ENCODE results near the gene VGLL4.
"Not testable (repeated sequence)": the region's sequence is repeated elsewhere in the genome, so short reads cannot be mapped to it uniquely, and the experiment has no call there.

VGLL4 gene

DNA sequence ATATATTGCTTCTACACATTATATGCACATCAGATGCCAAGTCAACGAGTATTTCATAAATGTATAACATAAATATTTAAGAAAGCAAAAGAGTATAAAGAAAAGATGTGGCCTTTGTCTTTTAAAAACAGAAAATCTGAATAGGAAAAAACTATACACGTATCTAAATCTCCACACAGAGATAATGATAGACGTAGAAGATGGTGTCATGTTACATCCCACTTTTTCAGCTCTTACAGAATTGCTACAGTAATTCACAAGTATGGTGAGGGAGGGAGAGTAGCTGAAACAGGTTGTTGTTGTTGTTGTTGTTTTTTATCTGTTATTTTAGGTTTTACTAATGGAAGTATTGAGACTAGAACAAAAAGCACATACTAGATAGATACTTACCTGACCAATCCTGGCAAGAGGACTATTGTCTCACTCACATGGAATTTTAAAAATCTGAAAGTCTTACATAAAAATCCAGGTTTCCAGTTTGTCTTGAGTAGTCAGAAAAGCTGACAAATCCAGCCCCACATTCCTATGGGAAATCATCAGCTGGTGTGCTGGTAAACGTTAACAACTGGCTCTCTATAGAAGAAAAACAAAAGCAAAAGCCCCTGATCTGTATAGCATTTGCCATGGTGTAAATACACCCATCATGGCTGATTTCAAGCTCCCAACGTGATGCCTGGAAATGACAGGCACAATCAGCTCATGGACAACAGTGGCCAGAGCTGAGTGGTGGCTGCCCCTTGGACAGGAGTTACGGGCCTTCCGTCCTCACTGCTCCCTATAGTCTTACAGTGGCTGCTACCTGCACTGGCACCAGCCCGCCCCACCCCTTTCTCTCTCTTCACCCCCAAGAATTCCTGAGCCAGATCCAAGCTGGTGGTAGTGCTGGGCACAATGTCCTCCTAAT, 47.4 kb upstream of the VGLL4 start:
- TF ChIP-seq, protein P1, sequence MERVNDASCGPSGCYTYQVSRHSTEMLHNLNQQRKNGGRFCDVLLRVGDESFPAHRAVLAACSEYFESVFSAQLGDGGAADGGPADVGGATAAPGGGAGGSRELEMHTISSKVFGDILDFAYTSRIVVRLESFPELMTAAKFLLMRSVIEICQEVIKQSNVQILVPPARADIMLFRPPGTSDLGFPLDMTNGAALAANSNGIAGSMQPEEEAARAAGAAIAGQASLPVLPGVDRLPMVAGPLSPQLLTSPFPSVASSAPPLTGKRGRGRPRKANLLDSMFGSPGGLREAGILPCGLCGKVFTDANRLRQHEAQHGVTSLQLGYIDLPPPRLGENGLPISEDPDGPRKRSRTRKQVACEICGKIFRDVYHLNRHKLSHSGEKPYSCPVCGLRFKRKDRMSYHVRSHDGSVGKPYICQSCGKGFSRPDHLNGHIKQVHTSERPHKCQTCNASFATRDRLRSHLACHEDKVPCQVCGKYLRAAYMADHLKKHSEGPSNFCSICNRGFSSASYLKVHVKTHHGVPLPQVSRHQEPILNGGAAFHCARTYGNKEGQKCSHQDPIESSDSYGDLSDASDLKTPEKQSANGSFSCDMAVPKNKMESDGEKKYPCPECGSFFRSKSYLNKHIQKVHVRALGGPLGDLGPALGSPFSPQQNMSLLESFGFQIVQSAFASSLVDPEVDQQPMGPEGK (CRISPR knock-in tag; IDR thresholded peaks at IDR 0.05; ENCODE audit: borderline replicate concordance): no peak
- 0 out of 2 replicates have a peak, but pooled peaks have one; percentile 11 for TF ChIP-seq ISL1 (CRISPR knock-in tag; IDR thresholded peaks at IDR 0.05)
- TF ChIP-seq, protein P2, sequence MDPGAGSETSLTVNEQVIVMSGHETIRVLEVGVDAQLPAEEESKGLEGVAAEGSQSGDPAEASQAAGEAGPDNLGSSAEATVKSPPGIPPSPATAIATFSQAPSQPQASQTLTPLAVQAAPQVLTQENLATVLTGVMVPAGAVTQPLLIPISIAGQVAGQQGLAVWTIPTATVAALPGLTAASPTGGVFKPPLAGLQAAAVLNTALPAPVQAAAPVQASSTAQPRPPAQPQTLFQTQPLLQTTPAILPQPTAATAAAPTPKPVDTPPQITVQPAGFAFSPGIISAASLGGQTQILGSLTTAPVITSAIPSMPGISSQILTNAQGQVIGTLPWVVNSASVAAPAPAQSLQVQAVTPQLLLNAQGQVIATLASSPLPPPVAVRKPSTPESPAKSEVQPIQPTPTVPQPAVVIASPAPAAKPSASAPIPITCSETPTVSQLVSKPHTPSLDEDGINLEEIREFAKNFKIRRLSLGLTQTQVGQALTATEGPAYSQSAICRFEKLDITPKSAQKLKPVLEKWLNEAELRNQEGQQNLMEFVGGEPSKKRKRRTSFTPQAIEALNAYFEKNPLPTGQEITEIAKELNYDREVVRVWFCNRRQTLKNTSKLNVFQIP (CRISPR knock-in tag; IDR thresholded peaks at IDR 0.05; ENCODE audit: borderline replicate concordance, low read depth): no peak
- TF ChIP-seq ESRRG (CRISPR knock-in tag; IDR thresholded peaks at IDR 0.05): no peak
- ATAC-seq: peak; percentile 71

DNA sequence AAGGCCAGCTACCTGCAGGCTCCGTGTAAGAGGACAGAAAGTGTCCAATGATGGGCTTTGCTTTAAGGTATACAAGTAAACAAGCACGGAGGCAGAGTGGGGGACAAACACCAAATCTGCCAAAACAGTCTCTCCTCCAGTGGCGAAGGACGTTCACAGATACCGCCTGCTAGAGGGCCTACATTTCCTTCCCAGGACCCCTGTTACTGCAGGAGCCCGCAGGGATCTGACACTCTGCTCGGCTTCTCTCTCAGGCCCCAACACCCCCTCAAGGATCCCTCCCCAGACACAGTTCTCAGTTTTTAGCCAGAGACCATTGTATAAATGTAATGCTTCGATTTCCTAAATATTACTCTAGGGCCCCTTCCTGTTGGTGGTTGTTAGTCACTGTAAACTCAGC, 46.0 kb upstream of the VGLL4 start:
- TF ChIP-seq, protein P2 (CRISPR knock-in tag; IDR thresholded peaks at IDR 0.05; ENCODE audit: borderline replicate concordance, low read depth): no peak
- TF ChIP-seq, protein P3, sequence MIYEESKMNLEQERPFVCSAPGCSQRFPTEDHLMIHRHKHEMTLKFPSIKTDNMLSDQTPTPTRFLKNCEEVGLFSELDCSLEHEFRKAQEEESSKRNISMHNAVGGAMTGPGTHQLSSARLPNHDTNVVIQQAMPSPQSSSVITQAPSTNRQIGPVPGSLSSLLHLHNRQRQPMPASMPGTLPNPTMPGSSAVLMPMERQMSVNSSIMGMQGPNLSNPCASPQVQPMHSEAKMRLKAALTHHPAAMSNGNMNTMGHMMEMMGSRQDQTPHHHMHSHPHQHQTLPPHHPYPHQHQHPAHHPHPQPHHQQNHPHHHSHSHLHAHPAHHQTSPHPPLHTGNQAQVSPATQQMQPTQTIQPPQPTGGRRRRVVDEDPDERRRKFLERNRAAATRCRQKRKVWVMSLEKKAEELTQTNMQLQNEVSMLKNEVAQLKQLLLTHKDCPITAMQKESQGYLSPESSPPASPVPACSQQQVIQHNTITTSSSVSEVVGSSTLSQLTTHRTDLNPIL (CRISPR knock-in tag; IDR thresholded peaks at IDR 0.05; ENCODE audit: low read depth): no peak
- TF ChIP-seq ZC3H10 (CRISPR knock-in tag; IDR thresholded peaks at IDR 0.05): no peak
- no peak for TF ChIP-seq SNAI2 (CRISPR knock-in tag; IDR thresholded peaks at IDR 0.05)
- ATAC-seq: no peak

DNA sequence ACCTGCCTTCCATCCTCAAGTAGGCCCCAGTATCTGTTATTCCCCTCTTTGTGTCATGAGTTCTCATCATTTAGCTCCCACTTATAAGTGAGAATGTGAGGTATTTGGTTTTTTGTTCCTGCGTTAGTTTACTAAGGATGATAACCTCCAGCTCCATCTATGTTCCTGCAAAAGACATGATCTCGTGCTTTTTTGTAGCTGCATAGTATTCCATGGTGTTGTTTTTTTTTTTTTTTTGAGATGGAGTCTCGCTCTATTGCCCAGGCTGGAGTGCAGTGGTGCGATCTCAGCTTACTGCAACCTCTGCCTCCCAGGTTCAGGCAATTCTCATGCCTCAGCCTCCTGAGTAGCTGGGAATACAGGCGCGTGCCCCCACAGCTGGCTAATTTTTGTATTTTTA, 41.3 kb upstream of the VGLL4 start:
- ATAC-seq: not testable (repeated sequence)

DNA sequence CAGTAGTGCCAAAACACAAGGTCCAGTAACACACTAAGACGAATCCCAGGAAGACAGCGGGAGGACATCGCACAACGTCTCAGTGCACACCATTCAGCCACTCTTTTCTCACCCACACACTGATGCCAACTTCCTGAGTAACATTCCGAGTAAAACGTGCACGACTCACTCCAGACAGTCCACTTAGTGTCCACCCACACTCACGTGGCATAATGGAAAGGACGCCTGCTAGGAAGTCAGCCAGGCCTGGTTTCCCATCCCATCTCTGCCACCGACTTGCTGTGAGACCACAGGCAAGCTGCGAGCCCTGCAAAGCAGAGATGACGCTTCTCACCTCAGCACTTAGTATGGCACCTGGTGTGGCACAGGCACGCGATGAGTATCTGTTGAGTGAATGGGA, 36.8 kb upstream of the VGLL4 start:
- no peak for ATAC-seq
- TF ChIP-seq, protein P3 (CRISPR knock-in tag; IDR thresholded peaks at IDR 0.05; ENCODE audit: low read depth): no peak
- TF ChIP-seq, protein P4, sequence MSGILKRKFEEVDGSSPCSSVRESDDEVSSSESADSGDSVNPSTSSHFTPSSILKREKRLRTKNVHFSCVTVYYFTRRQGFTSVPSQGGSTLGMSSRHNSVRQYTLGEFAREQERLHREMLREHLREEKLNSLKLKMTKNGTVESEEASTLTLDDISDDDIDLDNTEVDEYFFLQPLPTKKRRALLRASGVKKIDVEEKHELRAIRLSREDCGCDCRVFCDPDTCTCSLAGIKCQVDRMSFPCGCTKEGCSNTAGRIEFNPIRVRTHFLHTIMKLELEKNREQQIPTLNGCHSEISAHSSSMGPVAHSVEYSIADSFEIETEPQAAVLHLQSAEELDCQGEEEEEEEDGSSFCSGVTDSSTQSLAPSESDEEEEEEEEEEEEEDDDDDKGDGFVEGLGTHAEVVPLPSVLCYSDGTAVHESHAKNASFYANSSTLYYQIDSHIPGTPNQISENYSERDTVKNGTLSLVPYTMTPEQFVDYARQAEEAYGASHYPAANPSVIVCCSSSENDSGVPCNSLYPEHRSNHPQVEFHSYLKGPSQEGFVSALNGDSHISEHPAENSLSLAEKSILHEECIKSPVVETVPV (CRISPR knock-in tag; IDR thresholded peaks at IDR 0.05): no peak
- TF ChIP-seq SNAI2 (CRISPR knock-in tag; IDR thresholded peaks at IDR 0.05): no peak
- TF ChIP-seq, protein P1 (CRISPR knock-in tag; IDR thresholded peaks at IDR 0.05; ENCODE audit: borderline replicate concordance): no peak
- no peak for TF ChIP-seq TCF4 (CRISPR knock-in tag; IDR thresholded peaks at IDR 0.05; ENCODE audit: borderline replicate concordance)
- no peak for TF ChIP-seq PPARA (CRISPR knock-in tag; IDR thresholded peaks at IDR 0.05; ENCODE audit: borderline replicate concordance)
- no peak for TF ChIP-seq ISL1 (CRISPR knock-in tag; IDR thresholded peaks at IDR 0.05)
- no peak for TF ChIP-seq OSR1 (CRISPR knock-in tag; IDR thresholded peaks at IDR 0.05)
- TF ChIP-seq ESRRG (CRISPR knock-in tag; IDR thresholded peaks at IDR 0.05): no peak
- no peak for TF ChIP-seq GLIS3 (CRISPR knock-in tag; IDR thresholded peaks at IDR 0.05)
- no peak for TF ChIP-seq BACH2 (CRISPR knock-in tag; IDR thresholded peaks at IDR 0.05; ENCODE audit: borderline replicate concordance)
- TF ChIP-seq ZNF8 (CRISPR knock-in tag; IDR thresholded peaks at IDR 0.05): no peak
- TF ChIP-seq ZC3H10 (CRISPR knock-in tag; IDR thresholded peaks at IDR 0.05): no peak
- no peak for TF ChIP-seq ARNTL (CRISPR knock-in tag; IDR thresholded peaks at IDR 0.05; ENCODE audit: borderline replicate concordance, low read depth)

Measured in SK-N-SH treated with all-trans-retinoic acid at 6 μM for 48 hours (cell line).